A673 (cell line): ENCODE results near the gene PBRM1. TPM values are rescaled to one million over a fixed set of nuclear protein-coding genes. Genes with fewer than 3 reads are reported as not detected.

Experiments
- BruUV-seq: library from RNA; stranded (reverse); fragments of 400-500 nt; replicated peaks from 2 replicates; lab custom pipeline; 2021; lab: Mats Ljungman, UMichigan
- CTCF ChIA-PET: fragments of 300-600 bp; sonication (Branson Sonifier 250); formaldehyde crosslinking; loops from one replicate; lab custom pipeline; 2022; ENCODE audit warnings: antibody characterized with exemption; lab: Charles Lee
- POLR2A ChIA-PET: fragments of 300-600 bp; sonication (Branson Sonifier 250); formaldehyde crosslinking; loops from one replicate; lab custom pipeline; 2022; ENCODE audit warnings: antibody characterized with exemption; ENCODE audit not compliant: low non-redundant PET; lab: Charles Lee
- DNase-seq: peaks from one replicate; pipeline ENCODE4 v3.0.0-alpha.2; 2015; ENCODE audit warnings: low spot score
- H3K27ac ChIP-seq: fragments of 200-600 bp; sonication (generic); 2 replicates; pipeline ENCODE4 v1.5.1; 2016; ENCODE audit warnings: mixed run types, low read depth, mild to moderate bottlenecking, mixed read lengths, antibody characterized with exemption, low read length; ENCODE audit not compliant: poor library complexity, severe bottlenecking
- H3K27me3 ChIP-seq: fragments of 200-600 bp; sonication (generic); replicated peaks from 2 replicates; pipeline ENCODE4 v1.6.1; 2017; ENCODE audit warnings: mixed run types, low read depth, mild to moderate bottlenecking, mixed read lengths, antibody characterized with exemption, low read length; ENCODE audit not compliant: insufficient read depth, poor library complexity
- H3K36me3 ChIP-seq: fragments of 200-600 bp; sonication (generic); 2 replicates; pipeline ENCODE4 v1.6.1; 2016; ENCODE audit warnings: mixed run types, mild to moderate bottlenecking, mixed read lengths, antibody characterized with exemption, low read length; ENCODE audit not compliant: insufficient read depth, poor library complexity, severe bottlenecking
- H3K4me1 ChIP-seq: fragments of 200-600 bp; sonication (generic); 2 replicates; pipeline ENCODE4 v1.6.1; 2017; ENCODE audit warnings: mixed run types, mild to moderate bottlenecking, mixed read lengths, antibody characterized with exemption, low read length; ENCODE audit not compliant: insufficient read depth, poor library complexity, severe bottlenecking
- H3K4me3 ChIP-seq: fragments of 200-600 bp; sonication (generic); 2 replicates; pipeline ENCODE4 v1.5.1; 2016; ENCODE audit warnings: low read depth, mixed run types, mild to moderate bottlenecking, mixed read lengths, low read length; ENCODE audit not compliant: poor library complexity, severe bottlenecking
- H3K9me3 ChIP-seq: fragments of 200-600 bp; sonication (generic); 2 replicates; pipeline ENCODE4 v1.6.1; 2016; ENCODE audit warnings: mixed run types, low read depth, mild to moderate bottlenecking, mixed read lengths, antibody characterized with exemption, low read length; ENCODE audit not compliant: poor library complexity, severe bottlenecking
- CTCF ChIP-seq: fragments of 300-800, 200-600 bp; sonication (generic); conservative IDR thresholded peaks from 2 replicates; pipeline ENCODE4 v1.5.1; 2017; ENCODE audit warnings: low read depth, mild to moderate bottlenecking, antibody characterized with exemption, low read length, moderate library complexity, mixed read lengths
- EZH2 ChIP-seq: fragments of 200-600 bp; sonication (generic); IDR thresholded peaks from 2 replicates; pipeline ENCODE4 v1.6.1; 2017; ENCODE audit warnings: borderline replicate concordance, low read depth, mild to moderate bottlenecking, mixed read lengths, antibody characterized with exemption, low read length; ENCODE audit not compliant: poor library complexity, severe bottlenecking
- intact Hi-C: fragments of 100-400 bp; cut with micrococcal nuclease; formaldehyde crosslinking; loops from one replicate; pipeline ENCODE4 v1.10.0; 2022; ENCODE audit not compliant: unreplicated experiment
- total RNA-seq: library from RNA; stranded (reverse); gene quantifications from 2 replicates; pipeline ENCODE4 v1.2.3, GENCODE V29; 2021

Gene PBRM1
- total RNA-seq, 1 experiment from 2014 or later = 65.0 TPM

DNA sequence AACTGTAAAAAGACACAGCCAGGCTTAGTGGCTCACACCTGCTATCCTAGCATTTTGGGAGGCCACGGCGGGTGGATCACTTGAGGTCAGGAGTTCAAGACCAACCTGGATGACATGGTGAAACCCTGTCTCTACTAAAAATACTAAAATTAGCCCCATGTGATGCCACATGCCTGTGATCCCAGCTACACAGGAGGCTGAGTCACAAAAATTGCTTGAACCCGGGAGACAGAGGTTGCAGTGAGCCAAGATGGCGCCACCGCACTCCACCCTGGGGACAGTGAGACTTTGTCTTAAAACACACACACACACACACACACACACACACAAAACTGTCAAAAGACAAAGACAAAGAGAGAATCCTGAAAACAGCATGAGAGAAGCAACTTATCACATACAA is 38.2 kb upstream of the PBRM1 start:
- no peaks in the 10 kb centered on the region for H3K27me3 ChIP-seq
- H3K27ac ChIP-seq = no peak overlapping the region
- BruUV-seq = no TSS peak
- DNase-seq = no peak
- no peaks in the 10 kb centered on the region for H3K9me3 ChIP-seq
- ChIA-PET CTCF (interaction anchor here (0.6 kb wide), 1 partner anchor 122 kb away, joined by 10 read pairs; no protein-coding TSS in a partner anchor), POLR2A (no interaction called here)
- no peak overlapping the region for H3K4me3 ChIP-seq
- no peaks in the 10 kb centered on the region for H3K36me3 ChIP-seq
- H3K4me1 ChIP-seq = no peaks in the 10 kb centered on the region
- TF ChIP-seq CTCF (no peak), EZH2 (no peak)
- intact Hi-C loops = no loop called here

- Histone ChIP-seq H3K27ac (no peak overlapping the region), H3K36me3 (no peaks in the 10 kb centered on the region), H3K4me3 (no peak overlapping the region), H3K9me3 (no peaks in the 10 kb centered on the region), H3K27me3 (no peaks in the 10 kb centered on the region), H3K4me1 (no peaks in the 10 kb centered on the region)
- intact Hi-C loops = no loop called here
- ChIA-PET POLR2A (no interaction called here), CTCF (no interaction called here)
- no TSS peak for BruUV-seq
- DNase-seq = no peak
- TF ChIP-seq EZH2 (no peak), CTCF (no peak)
These were observed 36.8 kb upstream of the PBRM1 start for GRCh38 chr3:52722491-52722890.

- CTCF ChIA-PET = no interaction called here
- intact Hi-C loops = no loop called here
These were observed 36.0 kb upstream of the PBRM1 start for GRCh38 chr3:52721730-52722008.

DNA sequence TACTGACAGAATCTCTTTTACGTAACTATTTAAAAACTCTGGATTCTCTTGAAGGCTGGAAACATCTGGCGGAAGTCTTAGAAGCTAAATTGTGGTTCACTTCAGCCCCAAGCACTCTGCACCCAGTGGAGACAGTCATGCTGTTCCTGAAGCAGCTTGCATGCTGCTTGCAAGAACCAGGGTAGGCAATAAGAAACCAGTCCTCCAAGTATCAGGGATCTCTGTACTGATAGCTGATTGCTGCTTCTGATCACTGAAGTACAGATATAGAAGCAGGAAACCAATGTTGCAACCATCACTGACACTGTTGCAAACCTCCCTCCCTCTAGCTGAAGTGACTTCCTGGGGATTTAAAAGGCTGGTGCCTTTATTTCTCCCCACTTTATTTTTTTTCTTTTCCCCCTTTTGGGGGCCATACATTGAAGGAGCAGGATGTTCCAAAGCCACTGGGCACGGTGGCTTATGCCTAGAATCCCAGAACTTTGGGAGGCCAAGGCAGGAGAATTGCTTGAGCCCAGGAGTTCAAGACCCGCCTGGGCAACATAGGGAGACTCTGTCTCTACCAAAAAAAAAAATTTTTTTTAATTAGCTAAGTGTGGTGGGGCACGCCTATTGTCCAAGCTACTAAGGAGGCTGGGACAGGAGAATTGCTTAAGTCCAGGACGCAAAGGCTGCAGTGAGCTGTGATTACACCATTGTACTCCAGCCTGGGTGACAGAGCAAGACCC is 35.5 kb upstream of the PBRM1 start:
- intact Hi-C loops = no loop called here

More at GRCh38 chr3:52721730-52722008, 36.0 kb upstream of the PBRM1 start:
- POLR2A ChIA-PET = no interaction called here
- BruUV-seq = no TSS peak
- TF ChIP-seq EZH2 = no peak
- H3K36me3 ChIP-seq = no peaks in the 10 kb centered on the region
- no peaks in the 10 kb centered on the region for H3K27me3 ChIP-seq
- H3K4me1 ChIP-seq = no peaks in the 10 kb centered on the region
- H3K27ac ChIP-seq = no peak overlapping the region
- DNase-seq = no peak
- no peaks in the 10 kb centered on the region for H3K9me3 ChIP-seq
- no peak overlapping the region for H3K4me3 ChIP-seq

More for the DNA sequence above, 35.5 kb upstream of the PBRM1 start:
- no peak for DNase-seq
- BruUV-seq = no TSS peak
- ChIA-PET POLR2A (no interaction called here), CTCF (no interaction called here)
- H3K27me3 ChIP-seq = no peaks in the 10 kb centered on the region
- TF ChIP-seq CTCF (no peak), EZH2 (no peak)
- no peak overlapping the region for H3K4me3 ChIP-seq
- H3K27ac ChIP-seq = no peak overlapping the region
- no peaks in the 10 kb centered on the region for H3K4me1 ChIP-seq
- H3K9me3 ChIP-seq = no peaks in the 10 kb centered on the region
- no peaks in the 10 kb centered on the region for H3K36me3 ChIP-seq
